GM18907 (cell line): ENCODE results near the gene FDXR.
"Not testable (repeated sequence)": the region's sequence is repeated elsewhere in the genome, so short reads cannot be mapped to it uniquely, and the experiment has no call there.

Source experiments
- ATAC-seq: cut with Tn5 transposase; IDR thresholded peaks from one replicate; pipeline ENCODE4 v1.9.1; 2021; ENCODE audit warnings: mild to moderate bottlenecking, moderate library complexity; ENCODE audit not compliant: unreplicated experiment

Gene FDXR

GRCh38 chr17:74872313-74873036 lies at the start of gene FDXR:
TSS of gene FDXR (minus strand) at chr17:74872994. CDS start at chr17:74872944, 50 bp downstream.
- ATAC-seq: peak; percentile 33

GRCh38 chr17:74922172-74922571 lies 49.4 kb upstream of the FDXR start:
- ATAC-seq: no peak

- no peak for ATAC-seq
Measured at GRCh38 chr17:74921769-74922168, 49.0 kb upstream of the FDXR start.

GRCh38 chr17:74921026-74921681 lies 48.4 kb upstream of the FDXR start:
- no peak for ATAC-seq

- ATAC-seq: no peak
Measured at GRCh38 chr17:74920642-74921025, 47.8 kb upstream of the FDXR start.

- ATAC-seq: no peak
Measured at GRCh38 chr17:74920306-74920620, 47.5 kb upstream of the FDXR start.

- ATAC-seq: no peak
Measured at GRCh38 chr17:74919440-74920305, 46.9 kb upstream of the FDXR start.

- ATAC-seq: no peak
Measured at GRCh38 chr17:74918906-74919305, 46.1 kb upstream of the FDXR start.

GRCh38 chr17:74917430-74917829 lies 44.6 kb upstream of the FDXR start:
- no peak for ATAC-seq

- no peak for ATAC-seq
Measured at GRCh38 chr17:74916851-74917199, 44.0 kb upstream of the FDXR start.

- ATAC-seq: no peak
Measured at GRCh38 chr17:74916136-74916850, 43.5 kb upstream of the FDXR start.

- ATAC-seq: not testable (repeated sequence)
Measured at GRCh38 chr17:74911423-74911822, 38.6 kb upstream of the FDXR start.

GRCh38 chr17:74909097-74909496 lies 36.3 kb upstream of the FDXR start:
- not testable (repeated sequence) for ATAC-seq

- no peak for ATAC-seq
Measured at GRCh38 chr17:74907012-74907411, 34.2 kb upstream of the FDXR start.

GRCh38 chr17:74906214-74906793 lies 33.5 kb upstream of the FDXR start:
- not testable (repeated sequence) for ATAC-seq

GRCh38 chr17:74904687-74905409 lies 32.1 kb upstream of the FDXR start:
- no peak for ATAC-seq

GRCh38 chr17:74903671-74904070 lies 30.9 kb upstream of the FDXR start:
- ATAC-seq: no peak

- ATAC-seq: no peak
Measured at GRCh38 chr17:74903034-74903433, 30.2 kb upstream of the FDXR start.

- ATAC-seq: no peak
Measured at GRCh38 chr17:74901353-74902135, 28.8 kb upstream of the FDXR start.
